ENCODE results near the gene LAYN.

LAYN gene

GRCh38 chr11:111569476-111569875 lies 29.0 kb downstream of the LAYN start:
- H3K36me3 Mint-ChIP-seq: no peaks in the 10 kb centered on the region
- peaks cover 1% of the 10 kb centered on the region for H3K27me3 Mint-ChIP-seq
- H3K4me1 Mint-ChIP-seq: no peaks in the 10 kb centered on the region
- H3K9me3 Mint-ChIP-seq: no peaks in the 10 kb centered on the region
- H3K4me3 Mint-ChIP-seq: no peak overlapping the region
- H3K27ac Mint-ChIP-seq: no peak overlapping the region

- Mint-ChIP-seq H3K27me3 (peaks cover 1% of the 10 kb centered on the region), H3K27ac (no peak overlapping the region), H3K36me3 (no peaks in the 10 kb centered on the region), H3K9me3 (no peaks in the 10 kb centered on the region), H3K4me1 (no peaks in the 10 kb centered on the region), H3K4me3 (no peak overlapping the region)
Observed at GRCh38 chr11:111570796-111571195, 30.3 kb downstream of the LAYN start.

GRCh38 chr11:111571829-111572501 lies 31.4 kb downstream of the LAYN start:
- H3K4me1 Mint-ChIP-seq: no peaks in the 10 kb centered on the region
- peaks cover 1% of the 10 kb centered on the region for H3K27me3 Mint-ChIP-seq
- no peaks in the 10 kb centered on the region for H3K36me3 Mint-ChIP-seq

GRCh38 chr11:111572581-111572980 lies 32.1 kb downstream of the LAYN start:
- Mint-ChIP-seq H3K36me3 (no peaks in the 10 kb centered on the region), H3K4me1 (no peaks in the 10 kb centered on the region), H3K9me3 (no peaks in the 10 kb centered on the region), H3K27me3 (peaks cover 1% of the 10 kb centered on the region), H3K27ac (no peak overlapping the region), H3K4me3 (no peak overlapping the region)

More at GRCh38 chr11:111571829-111572501, 31.4 kb downstream of the LAYN start:
- no peak overlapping the region for H3K27ac Mint-ChIP-seq
- H3K9me3 Mint-ChIP-seq: no peaks in the 10 kb centered on the region
- H3K4me3 Mint-ChIP-seq: no peak overlapping the region

GRCh38 chr11:111573821-111574249 lies 33.3 kb downstream of the LAYN start:
- Mint-ChIP-seq H3K9me3 (no peaks in the 10 kb centered on the region), H3K27ac (no peak overlapping the region), H3K4me3 (no peak overlapping the region), H3K27me3 (peaks cover 1% of the 10 kb centered on the region), H3K4me1 (no peaks in the 10 kb centered on the region), H3K36me3 (no peaks in the 10 kb centered on the region)

- no peaks in the 10 kb centered on the region for H3K36me3 Mint-ChIP-seq
- no peaks in the 10 kb centered on the region for H3K9me3 Mint-ChIP-seq
- no peak overlapping the region for H3K27ac Mint-ChIP-seq
- peaks cover 1% of the 10 kb centered on the region for H3K27me3 Mint-ChIP-seq
- peak overlapping the region; percentile 53 for H3K4me3 Mint-ChIP-seq
- H3K4me1 Mint-ChIP-seq: no peaks in the 10 kb centered on the region
Observed at GRCh38 chr11:111574373-111575225, 34.1 kb downstream of the LAYN start.

- Mint-ChIP-seq H3K27ac (no peak overlapping the region), H3K4me1 (no peaks in the 10 kb centered on the region), H3K27me3 (peaks cover 1% of the 10 kb centered on the region), H3K36me3 (no peaks in the 10 kb centered on the region), H3K4me3 (no peak overlapping the region), H3K9me3 (no peaks in the 10 kb centered on the region)
Observed at GRCh38 chr11:111575740-111576139, 35.2 kb downstream of the LAYN start.

- no peak overlapping the region for H3K4me3 Mint-ChIP-seq
- no peaks in the 10 kb centered on the region for H3K27me3 Mint-ChIP-seq
- no peaks in the 10 kb centered on the region for H3K4me1 Mint-ChIP-seq
- H3K36me3 Mint-ChIP-seq: no peaks in the 10 kb centered on the region
- no peaks in the 10 kb centered on the region for H3K9me3 Mint-ChIP-seq
- no peak overlapping the region for H3K27ac Mint-ChIP-seq
Observed at GRCh38 chr11:111577821-111578220, 37.3 kb downstream of the LAYN start.

GRCh38 chr11:111581341-111581740 lies 40.8 kb downstream of the LAYN start:
- Mint-ChIP-seq H3K36me3 (no peaks in the 10 kb centered on the region), H3K4me1 (peaks cover 1% of the 10 kb centered on the region), H3K27me3 (no peaks in the 10 kb centered on the region), H3K27ac (no peak overlapping the region), H3K4me3 (no peak overlapping the region), H3K9me3 (no peaks in the 10 kb centered on the region)

- no peaks in the 10 kb centered on the region for H3K9me3 Mint-ChIP-seq
- no peaks in the 10 kb centered on the region for H3K36me3 Mint-ChIP-seq
- H3K4me1 Mint-ChIP-seq: peaks cover 4% of the 10 kb centered on the region
- no peak overlapping the region for H3K4me3 Mint-ChIP-seq
- no peaks in the 10 kb centered on the region for H3K27me3 Mint-ChIP-seq
- H3K27ac Mint-ChIP-seq: no peak overlapping the region
Observed at GRCh38 chr11:111582163-111582562, 41.6 kb downstream of the LAYN start.

GRCh38 chr11:111582881-111583280 lies 42.4 kb downstream of the LAYN start:
- Mint-ChIP-seq H3K27me3 (no peaks in the 10 kb centered on the region), H3K27ac (no peak overlapping the region), H3K4me1 (peaks cover 4% of the 10 kb centered on the region), H3K4me3 (no peak overlapping the region), H3K36me3 (no peaks in the 10 kb centered on the region), H3K9me3 (no peaks in the 10 kb centered on the region)

- Mint-ChIP-seq H3K9me3 (no peaks in the 10 kb centered on the region), H3K4me3 (no peak overlapping the region), H3K27ac (no peak overlapping the region), H3K27me3 (peaks cover 1% of the 10 kb centered on the region), H3K4me1 (peaks cover 4% of the 10 kb centered on the region), H3K36me3 (no peaks in the 10 kb centered on the region)
Observed at GRCh38 chr11:111585371-111585770, 44.9 kb downstream of the LAYN start.

- no peaks in the 10 kb centered on the region for H3K36me3 Mint-ChIP-seq
- peaks cover 1% of the 10 kb centered on the region for H3K27me3 Mint-ChIP-seq
- no peak overlapping the region for H3K4me3 Mint-ChIP-seq
- no peaks in the 10 kb centered on the region for H3K9me3 Mint-ChIP-seq
- H3K27ac Mint-ChIP-seq: no peak overlapping the region
- peaks cover 4% of the 10 kb centered on the region for H3K4me1 Mint-ChIP-seq
Observed at GRCh38 chr11:111586388-111586831, 45.9 kb downstream of the LAYN start.

GRCh38 chr11:111589114-111589513 lies 48.6 kb downstream of the LAYN start:
- Mint-ChIP-seq H3K36me3 (no peaks in the 10 kb centered on the region), H3K27me3 (peaks cover 1% of the 10 kb centered on the region), H3K4me3 (no peak overlapping the region), H3K9me3 (no peaks in the 10 kb centered on the region), H3K4me1 (peaks cover 4% of the 10 kb centered on the region), H3K27ac (no peak overlapping the region)

- Mint-ChIP-seq H3K27me3 (peaks cover 1% of the 10 kb centered on the region), H3K9me3 (no peaks in the 10 kb centered on the region), H3K27ac (no peak overlapping the region), H3K4me3 (no peak overlapping the region), H3K4me1 (peaks cover 4% of the 10 kb centered on the region), H3K36me3 (no peaks in the 10 kb centered on the region)
Observed at GRCh38 chr11:111589886-111590499, 49.5 kb downstream of the LAYN start.
